ENCODE data around the gene PTPN21. TPM values are rescaled to one million over a fixed set of nuclear protein-coding genes. Genes with fewer than 3 reads are reported as not detected.
A peak's percentile ranks its signal among the peaks of the same experiment; 100 is the strongest.

The PTPN21 gene
- total RNA-seq, 1 donor from 2014 or later = 12.6 TPM

- ATAC-seq (no peak), DNase-seq (ENCODE audit: low spot score) (no peak)
Measured at GRCh38 chr14:88507208-88507607, 47.6 kb downstream of the PTPN21 start.

- no peak for DNase-seq (ENCODE audit: low spot score)
- no peak for ATAC-seq
Measured at GRCh38 chr14:88505621-88506020, 49.2 kb downstream of the PTPN21 start.

GRCh38 chr14:88504602-88505001 lies 50.2 kb downstream of the PTPN21 start:
- ATAC-seq (no peak), DNase-seq (ENCODE audit: low spot score) (no peak)

- DNase-seq (ENCODE audit: low spot score) (no peak), ATAC-seq (no peak)
Measured at GRCh38 chr14:88503754-88504406, 50.9 kb downstream of the PTPN21 start.

GRCh38 chr14:88502740-88503139 lies 52.1 kb downstream of the PTPN21 start:
- no peak for ATAC-seq

GRCh38 chr14:88500611-88501010 lies 54.2 kb downstream of the PTPN21 start:
- no peak for DNase-seq (ENCODE audit: low spot score)
- ATAC-seq = no peak

More at GRCh38 chr14:88502740-88503139, 52.1 kb downstream of the PTPN21 start:
- no peak for DNase-seq (ENCODE audit: low spot score)

- DNase-seq (ENCODE audit: low spot score) (no peak), ATAC-seq (no peak)
Measured at GRCh38 chr14:88499225-88499624, 55.6 kb downstream of the PTPN21 start.

- DNase-seq (ENCODE audit: low spot score) = no peak
Measured at GRCh38 chr14:88496414-88496813, 58.4 kb downstream of the PTPN21 start.

GRCh38 chr14:88493392-88494185 lies 61.2 kb downstream of the PTPN21 start:
- DNase-seq (ENCODE audit: low spot score) (no peak), ATAC-seq (no peak)

More at GRCh38 chr14:88496414-88496813, 58.4 kb downstream of the PTPN21 start:
- no peak for ATAC-seq

- peak; percentile 61 for DNase-seq (ENCODE audit: low spot score)
- peak; percentile 99 for ATAC-seq
Measured at GRCh38 chr14:88492272-88493089, 62.3 kb downstream of the PTPN21 start.

- no peak for DNase-seq (ENCODE audit: low spot score)
- no peak for ATAC-seq
Measured at GRCh38 chr14:88490168-88490567, 64.6 kb downstream of the PTPN21 start.

- ATAC-seq (no peak), DNase-seq (ENCODE audit: low spot score) (no peak)
Measured at GRCh38 chr14:88488897-88489296, 65.9 kb downstream of the PTPN21 start.

- ATAC-seq (no peak), DNase-seq (ENCODE audit: low spot score) (no peak)
Measured at GRCh38 chr14:88488081-88488480, 66.7 kb downstream of the PTPN21 start.

GRCh38 chr14:88482524-88482923 lies 72.3 kb downstream of the PTPN21 start:
- no peak for DNase-seq (ENCODE audit: low spot score)
- ATAC-seq = no peak

GRCh38 chr14:88481794-88482193 lies 73.0 kb downstream of the PTPN21 start:
- DNase-seq (ENCODE audit: low spot score) = no peak

GRCh38 chr14:88481059-88481458 lies 73.7 kb downstream of the PTPN21 start:
- no peak for DNase-seq (ENCODE audit: low spot score)
- ATAC-seq = no peak

More at GRCh38 chr14:88481794-88482193, 73.0 kb downstream of the PTPN21 start:
- ATAC-seq = no peak

GRCh38 chr14:88479574-88479987 lies 75.2 kb downstream of the PTPN21 start:
- ATAC-seq = no peak
- no peak for DNase-seq (ENCODE audit: low spot score)

GRCh38 chr14:88478931-88479330 lies 75.9 kb downstream of the PTPN21 start:
- DNase-seq (ENCODE audit: low spot score) (no peak), ATAC-seq (no peak)

GRCh38 chr14:88477513-88478250 lies 77.1 kb downstream of the PTPN21 start:
- DNase-seq (ENCODE audit: low spot score) (no peak), ATAC-seq (no peak)

GRCh38 chr14:88476825-88477224 lies 78.0 kb downstream of the PTPN21 start:
- ATAC-seq = no peak
- no peak for DNase-seq (ENCODE audit: low spot score)
